IMR-90 (cell line): ENCODE results near the gene ANO1.

ENCODE experiments used
- CTCF ChIP-seq: conservative IDR thresholded peaks from 2 replicates; pipeline ENCODE4 v1.5.1; 2012; ENCODE audit warnings: mild to moderate bottlenecking, low read depth, low read length, improper control_type of control experiment
- MAFK ChIP-seq: IDR thresholded peaks from 2 replicates; pipeline ENCODE4 v1.6.1; 2012; ENCODE audit warnings: low read depth, low read length, improper control_type of control experiment
- MAZ ChIP-seq: IDR thresholded peaks from 2 replicates; pipeline ENCODE4 v1.6.1; 2012; ENCODE audit warnings: low read depth, mild to moderate bottlenecking, low read length, improper control_type of control experiment, moderate library complexity, borderline replicate concordance
- POLR2A ChIP-seq: IDR thresholded peaks from 2 replicates; pipeline ENCODE4 v1.6.1; 2012; ENCODE audit warnings: mild to moderate bottlenecking, low read depth, low read length
- RFX5 ChIP-seq: IDR thresholded peaks from 2 replicates; pipeline ENCODE4 v1.8.0; 2012; ENCODE audit warnings: low read depth, mild to moderate bottlenecking, low read length, moderate library complexity

DNA sequence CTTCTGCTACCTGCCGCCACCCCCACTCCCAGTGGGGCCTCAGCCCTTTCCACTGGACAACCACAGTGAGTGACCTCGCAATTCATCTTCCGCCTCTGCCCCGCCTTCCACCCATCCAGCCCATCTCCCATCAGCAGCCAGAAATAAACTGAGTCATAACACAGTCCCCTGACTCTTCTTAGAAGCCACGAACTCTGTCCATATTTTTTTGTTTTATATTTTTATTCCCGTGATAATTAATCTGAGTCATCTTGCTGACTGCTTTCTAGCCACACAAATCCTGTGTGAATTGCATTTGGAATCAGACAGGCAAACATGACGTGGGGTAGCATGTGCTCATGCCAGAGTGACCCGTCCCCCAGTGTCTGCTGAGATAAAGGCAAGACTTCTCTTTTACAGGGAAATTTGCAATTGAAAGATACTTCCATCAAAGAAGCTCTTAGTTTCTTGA lies 132.0 kb downstream of the ANO1 start:
- TF ChIP-seq POLR2A: no peak
- TF ChIP-seq MAFK: no peak
- TF ChIP-seq CTCF: no peak
- no peak for TF ChIP-seq MAZ
- TF ChIP-seq RFX5: no peak
